K562 (cell line): ENCODE results near the gene SHMT1.
"Not testable (repeated sequence)": the region's sequence is repeated elsewhere in the genome, so short reads cannot be mapped to it uniquely, and the experiment has no call there.

Source experiments
- CTCF ChIP-seq, 3 experiments: IDR thresholded peaks in 2 of 3; conservative IDR thresholded peaks in 1 of 3; 2 replicates each; pipeline ENCODE4 v1.5.1; 2011 to 2012; ENCODE audit warnings: low read length in 3 of 3, mild to moderate bottlenecking in 3 of 3, control low read depth in 2 of 3, improper control_type of control experiment in 1 of 3, inconsistent platforms in 1 of 3, low read depth in 1 of 3, mixed read lengths in 1 of 3, moderate library complexity in 1 of 3; ENCODE audit not compliant: insufficient read depth in 2 of 3
- EP300 ChIP-seq: IDR thresholded peaks from 2 replicates; pipeline ENCODE4 v1.6.1; 2012; ENCODE audit warnings: low read length, improper control_type of control experiment
- EZH2 ChIP-seq: IDR thresholded peaks from 2 replicates; pipeline ENCODE4 v1.6.1; 2012; ENCODE audit warnings: low read depth, mild to moderate bottlenecking, inconsistent platforms, low read length, borderline replicate concordance
- HDAC2 ChIP-seq: fragments of 450-650 bp; IDR thresholded peaks from 2 replicates; pipeline ENCODE4 v1.6.1; 2016; ENCODE audit warnings: mild to moderate bottlenecking
- HNRNPK ChIP-seq: fragments of 200-400 bp; formaldehyde crosslinking; IDR thresholded peaks from one replicate; pipeline ENCODE4 v1.6.1; 2018; ENCODE audit warnings: mild to moderate bottlenecking, low read depth, low read length; ENCODE audit not compliant: poor library complexity, severe bottlenecking
- NBN ChIP-seq: fragments of 450-650 bp; IDR thresholded peaks from 2 replicates; pipeline ENCODE4 v1.6.1; 2016; ENCODE audit warnings: low read depth, mild to moderate bottlenecking
- NONO ChIP-seq, 2 experiments: fragments of 200-400 bp in 1 of 2; fragments of 450-650 bp in 1 of 2; formaldehyde crosslinking in 1 of 2; IDR thresholded peaks; 2 replicates each; pipeline ENCODE4 v1.6.1; 2017; ENCODE audit warnings: low read depth in 2 of 2, mild to moderate bottlenecking in 2 of 2, moderate library complexity in 2 of 2, low read length in 1 of 2
- SMC3 ChIP-seq: conservative IDR thresholded peaks from 2 replicates; pipeline ENCODE4 v1.6.1; 2011; ENCODE audit warnings: low read depth, low read length, improper control_type of control experiment; ENCODE audit not compliant: insufficient read depth
- TAF1 ChIP-seq: IDR thresholded peaks from 2 replicates; pipeline ENCODE4 v1.6.1; 2011; ENCODE audit warnings: mild to moderate bottlenecking, low read length, moderate library complexity; ENCODE audit not compliant: insufficient read depth, control insufficient read depth, severe bottlenecking; ENCODE audit errors: extremely low read depth
- ZFPM2 ChIP-seq: fragments of 250-450 bp; sonication (Bioruptor Pico); IDR thresholded peaks from 2 replicates; pipeline ENCODE4 v1.5.1; 2022; ENCODE audit warnings: mild to moderate bottlenecking
- ZKSCAN1 ChIP-seq: fragments of 150-350 bp; IDR thresholded peaks from 2 replicates; pipeline ENCODE4 v1.6.1; 2016; ENCODE audit warnings: low read depth, low read length
- ZZZ3 ChIP-seq: fragments of 450-650 bp; IDR thresholded peaks from 2 replicates; pipeline ENCODE4 v1.6.1; 2016; ENCODE audit warnings: antibody characterized with exemption, mild to moderate bottlenecking, moderate library complexity
- TF ChIP-seq, protein P1 (sequence below): sonication (generic); formaldehyde crosslinking; IDR thresholded peaks from 2 replicates; pipeline ENCODE4 v1.8.1; 2023; ENCODE audit warnings: mild to moderate bottlenecking, missing genetic modification reagents

- TF ChIP-seq ZZZ3; ZKSCAN1; HNRNPK; TAF1; SMC3; EZH2; EP300; NBN; NONO (IDR thresholded peaks at IDR 0.05; ENCODE audit: low read depth in 2 of 2, low read length in 1 of 2); ZFPM2 (CRISPR knock-in tag); HDAC2; CTCF (IDR thresholded peaks at IDR 0.05 in 2 of 3, conservative IDR thresholded peaks at IDR 0.05 in 1 of 3; ENCODE audit: insufficient read depth in 2 of 3, low read depth in 1 of 3, low read length in 3 of 3): not testable (repeated sequence)
- TF ChIP-seq, protein P1, sequence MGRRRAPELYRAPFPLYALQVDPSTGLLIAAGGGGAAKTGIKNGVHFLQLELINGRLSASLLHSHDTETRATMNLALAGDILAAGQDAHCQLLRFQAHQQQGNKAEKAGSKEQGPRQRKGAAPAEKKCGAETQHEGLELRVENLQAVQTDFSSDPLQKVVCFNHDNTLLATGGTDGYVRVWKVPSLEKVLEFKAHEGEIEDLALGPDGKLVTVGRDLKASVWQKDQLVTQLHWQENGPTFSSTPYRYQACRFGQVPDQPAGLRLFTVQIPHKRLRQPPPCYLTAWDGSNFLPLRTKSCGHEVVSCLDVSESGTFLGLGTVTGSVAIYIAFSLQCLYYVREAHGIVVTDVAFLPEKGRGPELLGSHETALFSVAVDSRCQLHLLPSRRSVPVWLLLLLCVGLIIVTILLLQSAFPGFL: not testable (repeated sequence)
Observed at GRCh38 chr17:18383079-18383481, 19.7 kb upstream of the SHMT1 start.
